ENCODE measurements around the gene XDH.

Gene XDH

DNA sequence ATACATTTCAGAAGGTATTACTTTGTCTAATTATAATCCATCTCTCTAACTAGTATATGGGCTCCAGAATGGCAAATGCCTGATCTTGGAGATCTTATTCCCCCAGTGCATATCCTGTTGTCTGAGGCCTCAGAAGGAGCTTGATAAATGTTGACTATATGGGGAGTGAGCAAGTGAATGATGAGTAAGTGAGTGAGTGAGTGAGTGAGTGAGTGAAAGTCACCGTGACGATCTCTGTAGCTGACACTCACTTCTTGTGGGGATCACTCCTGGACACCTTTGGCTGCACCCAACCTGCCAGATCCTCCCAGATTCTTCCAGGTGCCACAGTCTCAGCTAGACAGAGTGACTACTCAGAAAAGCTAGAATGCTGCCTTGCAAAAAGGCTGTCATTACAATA lies 2.8 kb downstream of the XDH start:
- no peak for DNase-seq
- Histone ChIP-seq H3K9me3 (no peaks in the 10 kb centered on the region), H3K4me1 (no peaks in the 10 kb centered on the region), H3K4me3 (ENCODE audit: low read depth, low read length) (no peak overlapping the region), H3K36me3 (no peaks in the 10 kb centered on the region), H3K27me3 (no peaks in the 10 kb centered on the region; the same call in 1 of the 2 replicates)
- TF ChIP-seq, protein P1, sequence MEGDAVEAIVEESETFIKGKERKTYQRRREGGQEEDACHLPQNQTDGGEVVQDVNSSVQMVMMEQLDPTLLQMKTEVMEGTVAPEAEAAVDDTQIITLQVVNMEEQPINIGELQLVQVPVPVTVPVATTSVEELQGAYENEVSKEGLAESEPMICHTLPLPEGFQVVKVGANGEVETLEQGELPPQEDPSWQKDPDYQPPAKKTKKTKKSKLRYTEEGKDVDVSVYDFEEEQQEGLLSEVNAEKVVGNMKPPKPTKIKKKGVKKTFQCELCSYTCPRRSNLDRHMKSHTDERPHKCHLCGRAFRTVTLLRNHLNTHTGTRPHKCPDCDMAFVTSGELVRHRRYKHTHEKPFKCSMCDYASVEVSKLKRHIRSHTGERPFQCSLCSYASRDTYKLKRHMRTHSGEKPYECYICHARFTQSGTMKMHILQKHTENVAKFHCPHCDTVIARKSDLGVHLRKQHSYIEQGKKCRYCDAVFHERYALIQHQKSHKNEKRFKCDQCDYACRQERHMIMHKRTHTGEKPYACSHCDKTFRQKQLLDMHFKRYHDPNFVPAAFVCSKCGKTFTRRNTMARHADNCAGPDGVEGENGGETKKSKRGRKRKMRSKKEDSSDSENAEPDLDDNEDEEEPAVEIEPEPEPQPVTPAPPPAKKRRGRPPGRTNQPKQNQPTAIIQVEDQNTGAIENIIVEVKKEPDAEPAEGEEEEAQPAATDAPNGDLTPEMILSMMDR (IDR thresholded peaks at IDR 0.05; ENCODE audit: low read depth, low read length): no peak

DNA sequence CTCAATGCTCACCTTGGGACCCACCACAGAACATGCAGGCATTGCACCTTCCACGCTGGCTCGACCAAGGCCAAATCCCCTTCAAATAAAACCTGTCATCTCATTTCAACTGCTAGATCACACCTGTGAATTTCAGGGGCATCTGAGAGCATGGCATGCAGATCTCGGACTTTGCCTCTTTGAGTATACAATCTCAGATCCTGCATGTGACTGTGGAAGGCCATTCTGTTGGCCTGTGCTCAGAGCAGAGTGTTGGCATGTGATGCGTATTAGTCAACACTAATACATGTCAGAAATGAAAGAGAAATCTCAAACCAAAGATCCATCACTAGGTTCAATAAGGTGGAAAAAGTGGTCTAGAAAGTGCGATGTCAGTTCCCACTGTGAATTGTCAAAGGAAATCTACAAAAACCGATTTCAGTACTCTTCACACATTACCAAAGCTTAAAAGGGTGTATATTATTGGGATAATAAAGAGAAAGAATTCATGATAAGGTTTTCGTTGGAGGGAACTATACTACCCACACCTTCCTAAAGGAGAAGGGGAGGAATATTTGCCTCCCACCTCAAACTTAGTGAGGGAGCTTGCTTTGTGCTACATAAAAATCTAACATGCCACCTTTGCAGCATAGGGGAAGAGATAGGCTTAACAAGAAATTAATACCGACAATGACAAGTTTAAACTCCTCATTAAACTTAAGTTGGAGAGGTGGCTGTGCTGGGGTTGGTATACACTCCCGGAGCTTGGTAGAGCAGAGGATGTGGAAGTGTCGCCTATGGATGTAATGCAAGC lies 7.8 kb downstream of the XDH start:
- Histone ChIP-seq H3K9me3 (no peaks in the 10 kb centered on the region), H3K36me3 (no peaks in the 10 kb centered on the region), H3K27me3 (no peaks in the 10 kb centered on the region; the same call in 1 of the 2 replicates), H3K4me1 (no peaks in the 10 kb centered on the region), H3K4me3 (ENCODE audit: low read depth, low read length) (no peak overlapping the region)
- DNase-seq: no peak
- TF ChIP-seq, protein P1 (IDR thresholded peaks at IDR 0.05; ENCODE audit: low read depth, low read length): no peak

DNA sequence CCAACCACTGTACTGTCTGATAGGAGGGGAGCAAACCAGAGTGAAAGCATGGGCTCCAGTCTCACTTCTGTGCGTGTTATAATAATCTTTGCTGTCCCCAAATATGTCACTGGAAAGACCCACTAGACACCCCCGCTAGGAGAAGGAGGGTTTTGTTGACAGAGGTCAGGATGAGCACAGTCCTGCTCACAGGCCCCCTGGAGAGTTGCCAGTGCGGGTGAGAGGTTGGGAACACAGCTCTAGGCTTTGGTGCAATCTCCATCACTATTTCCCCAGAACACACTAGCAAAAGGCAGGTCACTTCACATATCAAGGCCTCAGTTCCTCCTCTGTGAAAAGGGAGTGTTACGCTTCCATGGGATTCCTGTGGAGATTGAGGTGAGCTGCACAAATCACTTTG lies 9.7 kb downstream of the XDH start:
- no peaks in the 10 kb centered on the region; the same call in 1 of the 2 replicates for H3K27me3 ChIP-seq
- H3K4me3 ChIP-seq (ENCODE audit: low read depth, low read length): no peak overlapping the region
- no peaks in the 10 kb centered on the region for H3K9me3 ChIP-seq
- H3K4me1 ChIP-seq: no peaks in the 10 kb centered on the region
- TF ChIP-seq, protein P1 (IDR thresholded peaks at IDR 0.05; ENCODE audit: low read depth, low read length): no peak
- no peaks in the 10 kb centered on the region for H3K36me3 ChIP-seq
- no peak for DNase-seq

DNA sequence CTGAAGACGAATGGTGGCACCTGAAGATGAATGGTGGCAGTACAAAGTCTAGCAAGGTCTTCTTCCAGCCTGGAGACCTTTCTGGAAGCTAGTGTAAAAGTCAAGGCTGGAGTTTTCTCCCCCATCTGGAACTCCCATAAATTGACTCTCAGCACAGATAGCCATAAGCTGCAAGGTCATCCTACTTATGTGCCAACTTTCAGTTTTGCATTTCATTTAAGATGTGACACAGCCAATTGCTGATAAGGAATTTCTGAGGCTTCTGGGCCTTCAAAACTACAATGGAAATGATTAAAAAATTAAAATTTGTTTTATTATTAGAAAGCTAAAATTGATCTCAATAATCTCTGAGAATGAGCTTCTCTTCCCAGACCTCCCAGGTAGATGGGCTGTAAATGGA lies 10.2 kb downstream of the XDH start:
- Histone ChIP-seq H3K27me3 (no peaks in the 10 kb centered on the region; the same call in 1 of the 2 replicates), H3K36me3 (no peaks in the 10 kb centered on the region), H3K4me3 (ENCODE audit: low read depth, low read length) (no peak overlapping the region), H3K4me1 (no peaks in the 10 kb centered on the region), H3K9me3 (no peaks in the 10 kb centered on the region)
- DNase-seq: no peak
- TF ChIP-seq, protein P1 (IDR thresholded peaks at IDR 0.05; ENCODE audit: low read depth, low read length): no peak

DNA sequence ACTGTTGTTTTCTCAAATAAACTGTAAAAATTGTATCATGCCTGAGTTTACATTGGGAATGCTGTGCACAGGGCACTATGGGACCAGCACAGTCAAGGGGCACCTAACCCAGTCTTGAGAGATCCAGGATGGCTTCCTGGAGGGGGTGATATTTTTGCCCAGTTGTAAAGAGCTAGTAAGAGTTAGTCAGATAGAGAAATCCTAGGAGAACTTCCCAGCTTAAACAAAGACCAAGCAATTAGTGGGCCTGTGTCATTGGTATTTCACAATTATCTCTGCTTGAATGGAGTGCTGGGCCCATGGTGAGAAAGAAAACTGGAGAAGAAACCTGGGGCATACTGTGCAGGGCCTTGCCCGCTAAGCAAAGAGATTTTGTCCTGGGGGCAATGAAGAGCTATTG lies 12.2 kb downstream of the XDH start:
- Histone ChIP-seq H3K36me3 (no peaks in the 10 kb centered on the region), H3K9me3 (no peaks in the 10 kb centered on the region), H3K4me3 (ENCODE audit: low read depth, low read length) (no peak overlapping the region), H3K4me1 (no peaks in the 10 kb centered on the region), H3K27me3 (no peaks in the 10 kb centered on the region)
- DNase-seq: no peak
- TF ChIP-seq, protein P1 (IDR thresholded peaks at IDR 0.05; ENCODE audit: low read depth, low read length): no peak

DNA sequence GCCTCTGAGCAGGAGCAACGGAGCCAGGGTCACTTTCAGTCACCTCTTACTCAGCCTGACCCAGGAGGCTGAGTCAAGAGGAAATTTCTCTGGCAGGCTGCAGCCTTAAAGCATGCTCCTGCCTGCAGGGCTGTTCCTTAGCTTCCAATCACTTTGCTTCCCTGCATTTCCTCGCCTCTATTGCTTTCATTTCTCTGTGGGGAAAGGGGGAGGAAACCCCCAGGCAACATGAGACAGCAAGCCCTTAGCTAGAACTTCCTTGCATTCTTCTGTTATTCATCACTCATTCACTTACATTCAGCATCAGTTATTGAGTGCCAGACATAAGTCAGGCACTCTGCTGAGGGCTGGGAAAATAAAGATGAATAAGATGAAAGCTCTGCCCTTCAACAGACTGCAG lies 13.0 kb downstream of the XDH start:
- Histone ChIP-seq H3K4me1 (no peaks in the 10 kb centered on the region), H3K4me3 (ENCODE audit: low read depth, low read length) (no peak overlapping the region), H3K9me3 (no peaks in the 10 kb centered on the region), H3K27me3 (no peaks in the 10 kb centered on the region; the same call in 1 of the 2 replicates), H3K36me3 (no peaks in the 10 kb centered on the region)
- no peak for DNase-seq
- TF ChIP-seq, protein P1 (IDR thresholded peaks at IDR 0.05; ENCODE audit: low read depth, low read length): no peak

Data from BE2C (cell line).